HG03575 (cell line): ENCODE measurements around the gene LDLRAD2.
"Not testable (repeated sequence)": the region's sequence is repeated elsewhere in the genome, so short reads cannot be mapped to it uniquely, and the experiment has no call there.

Source experiments
- ATAC-seq: cut with Tn5 transposase; IDR thresholded peaks from one replicate; pipeline ENCODE4 v1.9.1; 2021; ENCODE audit not compliant: unreplicated experiment, insufficient number of reproducible peaks, low FRiP score; ENCODE audit errors: extremely low read depth

LDLRAD2 gene

GRCh38 chr1:21821385-21822019 lies 9.4 kb downstream of the LDLRAD2 start:
- ATAC-seq, result no peak

GRCh38 chr1:21822349-21822748 lies 10.3 kb downstream of the LDLRAD2 start:
- no peak for ATAC-seq

- ATAC-seq, result no peak
These were observed 11.3 kb downstream of the LDLRAD2 start for GRCh38 chr1:21823206-21823979.

- ATAC-seq, result no peak
These were observed 12.1 kb downstream of the LDLRAD2 start for GRCh38 chr1:21823980-21824702.

- ATAC-seq, result no peak
These were observed 12.9 kb downstream of the LDLRAD2 start for GRCh38 chr1:21824926-21825325.

GRCh38 chr1:21825393-21825792 lies 13.3 kb downstream of the LDLRAD2 start:
- no peak for ATAC-seq

GRCh38 chr1:21826694-21827093 lies 14.6 kb downstream of the LDLRAD2 start:
- not testable (repeated sequence) for ATAC-seq

GRCh38 chr1:21827141-21827679 lies 15.1 kb downstream of the LDLRAD2 start:
- no peak for ATAC-seq

GRCh38 chr1:21828075-21828474 lies 16.0 kb downstream of the LDLRAD2 start:
- no peak for ATAC-seq

GRCh38 chr1:21828506-21829210 lies 16.6 kb downstream of the LDLRAD2 start:
- ATAC-seq, result no peak

- ATAC-seq, result no peak
These were observed 17.2 kb downstream of the LDLRAD2 start for GRCh38 chr1:21829294-21829693.

- ATAC-seq, result no peak
These were observed 18.9 kb downstream of the LDLRAD2 start for GRCh38 chr1:21830792-21831453.

- no peak for ATAC-seq
These were observed 19.4 kb downstream of the LDLRAD2 start for GRCh38 chr1:21831454-21831970.

- no peak for ATAC-seq
These were observed 21.4 kb downstream of the LDLRAD2 start for GRCh38 chr1:21833392-21833976.

- no peak for ATAC-seq
These were observed 22.0 kb downstream of the LDLRAD2 start for GRCh38 chr1:21834094-21834493.

GRCh38 chr1:21834666-21835065 lies 22.6 kb downstream of the LDLRAD2 start:
- no peak for ATAC-seq

GRCh38 chr1:21836010-21836409 lies 23.9 kb downstream of the LDLRAD2 start:
- no peak for ATAC-seq

GRCh38 chr1:21836729-21837128 lies 24.7 kb downstream of the LDLRAD2 start:
- no peak for ATAC-seq
